Thyroid gland (tissue), 4 donors: ENCODE measurements around the gene RAB32. TPM values are rescaled to one million over a fixed set of nuclear protein-coding genes. Genes with fewer than 3 reads are reported as not detected.

Experiments used
- DNase-seq, 2 donors: peaks; one replicate each; pipeline ENCODE4 v3.0.0-alpha.2; 2019
- H3K27ac ChIP-seq, 3 donors: fragments of 200-600 bp; sonication (generic); 1 replicate in 2 of 3; 2 replicates in 1 of 3; pipeline ENCODE4 v1.5.1; 2016 to 2019; ENCODE audit warnings: mild to moderate bottlenecking in 1 of 3, moderate library complexity in 1 of 3
- H3K27me3 ChIP-seq: fragments of 200-600 bp; sonication (generic); one replicate; pipeline ENCODE4 v1.5.1; 2019
- H3K36me3 ChIP-seq, 2 donors: fragments of 200-600 bp; sonication (generic); one replicate each; pipeline ENCODE4 v1.5.1; 2016 to 2019
- H3K4me1 ChIP-seq, 2 donors: fragments of 200-600 bp; sonication (generic); one replicate each; pipeline ENCODE4 v1.5.1; 2017 to 2019
- H3K4me3 ChIP-seq, 3 donors: fragments of 200-600 bp; sonication (generic); replicated peaks in 1 of 3; 1 replicate in 2 of 3; 2 replicates in 1 of 3; pipeline ENCODE4 v1.5.1; 2016; ENCODE audit warnings: mild to moderate bottlenecking in 1 of 3
- H3K9me3 ChIP-seq: fragments of 200-600 bp; sonication (generic); one replicate; pipeline ENCODE4 v1.5.1; 2017
- POLR2A ChIP-seq, 2 donors: fragments of 450-650 bp; IDR thresholded peaks; one replicate each; pipeline ENCODE4 v1.6.1; 2017; ENCODE audit warnings: antibody characterized with exemption in 2 of 2, mild to moderate bottlenecking in 2 of 2, moderate library complexity in 1 of 2
- WGBS, 2 donors: methylation state at CpG; one replicate each; pipeline ENCODE4 v1.1.5; 2017; 5-methylcytosine and 5-hydroxymethylcytosine counted together
- intact Hi-C: fragments of 100-400 bp; cut with DNase I; formaldehyde crosslinking; loops from one replicate; pipeline ENCODE4 v1.15.1; 2023
- total RNA-seq, 4 donors: library from RNA; depleted of rRNA; stranded (reverse); fragments of >200 nt; gene quantifications; one replicate each; pipeline ENCODE4 v1.2.3, GENCODE V29; 2016
- TF ChIP-seq, protein P1 (sequence below), 6 experiments: fragments of 200-600 bp in 3 of 6; fragments of 450-650 bp in 3 of 6; sonication (generic) in 3 of 6; IDR thresholded peaks; one replicate each; pipeline ENCODE4 v1.5.1; 2016 to 2019; ENCODE audit warnings: antibody characterized with exemption in 6 of 6, mild to moderate bottlenecking in 2 of 6, inconsistent platforms in 1 of 6, moderate library complexity in 1 of 6

RAB32 gene
- total RNA-seq, 4 donors from 2014 or later, result 8.6 to 23.8 (median 18.3) TPM

DNA sequence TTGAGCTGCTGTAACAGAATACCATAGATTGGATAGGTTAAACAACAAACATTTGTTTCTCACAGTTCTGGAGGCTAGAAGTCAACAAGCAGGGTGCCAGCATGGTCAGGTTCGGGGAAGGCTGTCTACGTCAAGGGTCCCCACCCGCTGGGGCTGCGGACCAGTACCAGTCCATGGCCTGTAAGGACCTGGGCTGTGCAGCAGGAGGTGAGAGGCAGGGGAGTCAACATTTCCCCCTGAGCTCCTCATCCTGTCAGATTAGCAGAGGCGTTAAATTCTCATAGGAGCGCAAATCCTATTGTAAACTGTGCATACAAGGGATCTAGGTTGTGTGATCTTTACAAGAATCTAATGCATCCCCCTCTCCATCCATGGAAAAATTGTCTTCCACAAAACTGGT is 58.9 kb downstream of the RAB32 start:
- DNase-seq, result no peak
- H3K9me3 ChIP-seq, result no peaks in the 10 kb centered on the region
- H3K36me3 ChIP-seq, result no peaks in the 10 kb centered on the region
- H3K4me3 ChIP-seq, result no peak overlapping the region
- no peaks in the 10 kb centered on the region for H3K27me3 ChIP-seq
- no peak overlapping the region for H3K27ac ChIP-seq
- TF ChIP-seq, protein P1, sequence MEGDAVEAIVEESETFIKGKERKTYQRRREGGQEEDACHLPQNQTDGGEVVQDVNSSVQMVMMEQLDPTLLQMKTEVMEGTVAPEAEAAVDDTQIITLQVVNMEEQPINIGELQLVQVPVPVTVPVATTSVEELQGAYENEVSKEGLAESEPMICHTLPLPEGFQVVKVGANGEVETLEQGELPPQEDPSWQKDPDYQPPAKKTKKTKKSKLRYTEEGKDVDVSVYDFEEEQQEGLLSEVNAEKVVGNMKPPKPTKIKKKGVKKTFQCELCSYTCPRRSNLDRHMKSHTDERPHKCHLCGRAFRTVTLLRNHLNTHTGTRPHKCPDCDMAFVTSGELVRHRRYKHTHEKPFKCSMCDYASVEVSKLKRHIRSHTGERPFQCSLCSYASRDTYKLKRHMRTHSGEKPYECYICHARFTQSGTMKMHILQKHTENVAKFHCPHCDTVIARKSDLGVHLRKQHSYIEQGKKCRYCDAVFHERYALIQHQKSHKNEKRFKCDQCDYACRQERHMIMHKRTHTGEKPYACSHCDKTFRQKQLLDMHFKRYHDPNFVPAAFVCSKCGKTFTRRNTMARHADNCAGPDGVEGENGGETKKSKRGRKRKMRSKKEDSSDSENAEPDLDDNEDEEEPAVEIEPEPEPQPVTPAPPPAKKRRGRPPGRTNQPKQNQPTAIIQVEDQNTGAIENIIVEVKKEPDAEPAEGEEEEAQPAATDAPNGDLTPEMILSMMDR (IDR thresholded peaks at IDR 0.05), result no peak
- TF ChIP-seq POLR2A (IDR thresholded peaks at IDR 0.05), result no peak
- peaks cover 0 to 9% of the 10 kb centered on the region in 2 donors for H3K4me1 ChIP-seq
- intact Hi-C loops, result no loop called here
- WGBS, 2 donors, result 46 to 64% methylated on average over 2 to 6 of the region's 6 CpGs

Other genes with a start within 250 kb of the RAB32 start
- gene ADGB, start 55.1 kb downstream of the RAB32 start, total RNA-seq, result under 1 TPM in 1 of 4 donors, not detected in 3; 0.40 TPM